Activated naive CD4-positive, alpha-beta T cell treated with anti-CD3 and anti-CD28 coated beads, Interleukin-2, amount 50 U/mL, for 24 hours (primary cell): Measurements from ENCODE around the gene CNTNAP3.
"Not testable (repeated sequence)": the region's sequence is repeated elsewhere in the genome, so short reads cannot be mapped to it uniquely, and the experiment has no call there.

ENCODE experiments used
- H3K27ac Mint-ChIP-seq: one replicate; pipeline ENCODE4 v1.8.0; 2021; ENCODE audit warnings: mild to moderate bottlenecking, mixed read lengths
- H3K27me3 Mint-ChIP-seq: one replicate; pipeline ENCODE4 v1.8.0; 2021; ENCODE audit warnings: mixed read lengths
- H3K36me3 Mint-ChIP-seq: one replicate; pipeline ENCODE4 v1.8.0; 2021; ENCODE audit warnings: mixed read lengths
- H3K4me1 Mint-ChIP-seq: one replicate; pipeline ENCODE4 v1.8.0; 2021; ENCODE audit warnings: mixed read lengths
- H3K4me3 Mint-ChIP-seq: one replicate; pipeline ENCODE4 v1.8.0; 2021; ENCODE audit warnings: mild to moderate bottlenecking, mixed read lengths
- H3K9me3 Mint-ChIP-seq: one replicate; pipeline ENCODE4 v1.8.0; 2021; ENCODE audit warnings: mixed read lengths

CNTNAP3 gene

DNA sequence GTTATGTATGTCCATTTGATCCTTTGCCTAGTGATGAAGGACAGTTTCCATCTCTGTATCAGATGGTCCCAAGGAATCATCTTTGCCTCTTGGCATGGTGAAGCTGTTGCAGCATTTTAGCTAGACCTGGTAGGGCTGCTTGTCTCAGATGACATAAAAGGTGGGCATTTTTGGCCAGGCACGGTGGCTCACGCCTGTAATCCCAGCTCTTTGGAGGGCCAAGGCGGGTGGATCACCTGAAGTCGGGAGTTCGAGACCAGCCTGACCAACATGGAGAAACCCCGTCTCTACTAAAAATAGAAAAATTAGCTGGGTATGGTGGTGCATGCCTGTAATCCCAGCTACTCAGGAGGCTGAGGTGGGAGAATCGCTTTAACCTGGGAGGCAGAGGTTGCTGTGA is 259.8 kb downstream of the CNTNAP3 start:
- not testable (repeated sequence) for H3K4me1 Mint-ChIP-seq, H3K27me3 Mint-ChIP-seq, H3K9me3 Mint-ChIP-seq, H3K4me3 Mint-ChIP-seq, H3K27ac Mint-ChIP-seq, H3K36me3 Mint-ChIP-seq

DNA sequence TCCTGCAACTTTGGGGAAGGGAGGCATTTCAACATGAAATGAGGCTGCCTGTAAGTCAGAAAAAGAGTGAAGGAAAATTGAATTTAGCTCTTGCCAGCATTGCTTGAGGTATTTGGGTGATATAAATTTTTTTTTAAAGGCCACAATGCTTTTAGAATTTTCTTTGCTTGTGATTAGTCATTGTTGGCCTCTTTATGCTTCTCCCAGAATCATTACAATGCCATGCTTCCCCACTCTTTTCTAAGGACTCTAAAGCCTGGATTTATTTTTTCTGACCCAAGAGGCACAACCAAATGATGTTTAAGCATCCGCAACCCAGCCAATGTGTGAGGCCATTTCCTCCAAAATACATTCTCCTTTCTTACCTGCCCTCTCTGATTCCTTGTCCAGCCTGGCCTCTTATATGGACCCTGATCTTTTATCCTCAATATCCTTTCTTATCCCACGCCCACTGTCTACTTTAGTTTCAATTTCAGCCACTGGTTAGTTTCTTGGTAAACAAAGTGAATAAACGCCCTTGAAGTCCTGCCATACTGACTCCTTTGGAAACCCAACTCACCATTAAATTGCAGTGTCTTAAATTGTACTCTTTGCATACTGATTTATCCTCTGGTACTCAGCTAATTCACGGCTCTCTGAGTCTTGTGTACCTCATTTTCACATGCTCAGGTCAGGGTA is 261.9 kb downstream of the CNTNAP3 start:
- H3K4me3 Mint-ChIP-seq, H3K27ac Mint-ChIP-seq, H3K4me1 Mint-ChIP-seq, H3K27me3 Mint-ChIP-seq, H3K9me3 Mint-ChIP-seq, H3K36me3 Mint-ChIP-seq: not testable (repeated sequence)
